ENCODE data around the gene AMN.

The AMN gene

GRCh38 chr14:102973706-102974285 lies 51.3 kb downstream of the AMN start:
- Histone ChIP-seq H3K4me1 (ENCODE audit: control insufficient read depth in 1 of 2, insufficient read depth in 2 of 2, low read length in 2 of 2) (no peaks in the 10 kb centered on the region), H3K27ac (ENCODE audit: low read length) (no peak overlapping the region), H3K27me3 (ENCODE audit: low read depth, low read length) (no peaks in the 10 kb centered on the region), H3K9me3 (ENCODE audit: control insufficient read depth in 1 of 2, low read length in 2 of 2) (no peaks in the 10 kb centered on the region), H3K36me3 (ENCODE audit: control insufficient read depth in 1 of 2, insufficient read depth in 2 of 2, low read length in 2 of 2) (peaks cover 71 to 94% of the 10 kb centered on the region in 2 donors), H3K4me3 (ENCODE audit: low read depth in 1 of 2, low read length in 2 of 2) (no peak overlapping the region)

GRCh38 chr14:102975662-102976061 lies 53.2 kb downstream of the AMN start:
- Histone ChIP-seq H3K9me3 (ENCODE audit: control insufficient read depth in 1 of 2, low read length in 2 of 2) (no peaks in the 10 kb centered on the region), H3K27me3 (ENCODE audit: low read depth, low read length) (no peaks in the 10 kb centered on the region), H3K36me3 (ENCODE audit: control insufficient read depth in 1 of 2, insufficient read depth in 2 of 2, low read length in 2 of 2) (peaks cover 66 to 94% of the 10 kb centered on the region in 2 donors), H3K27ac (ENCODE audit: low read length) (no peak overlapping the region), H3K4me3 (ENCODE audit: low read depth in 1 of 2, low read length in 2 of 2) (no peak overlapping the region), H3K4me1 (ENCODE audit: control insufficient read depth in 1 of 2, insufficient read depth in 2 of 2, low read length in 2 of 2) (no peaks in the 10 kb centered on the region)

DNA sequence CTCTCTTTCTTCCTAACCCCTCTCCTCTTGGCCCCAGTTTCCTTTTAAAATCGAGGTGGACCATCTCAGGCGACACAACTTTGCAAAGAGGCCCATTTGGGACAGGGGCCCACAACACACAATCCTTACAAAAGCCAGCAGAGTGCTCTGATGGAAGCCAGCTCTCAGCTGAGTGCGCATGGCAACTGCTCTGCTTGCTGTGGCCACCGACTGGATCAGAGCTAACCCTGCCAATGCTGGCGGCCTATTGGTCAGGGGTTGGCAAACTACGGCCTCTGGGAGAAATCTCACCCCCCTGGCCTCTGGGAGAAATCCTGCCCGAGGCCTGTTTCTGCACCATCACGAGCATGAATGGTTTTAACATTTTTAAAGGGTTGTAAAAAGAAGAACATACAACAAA lies 55.0 kb downstream of the AMN start:
- peaks cover 63 to 95% of the 10 kb centered on the region in 2 donors for H3K36me3 ChIP-seq (ENCODE audit: control insufficient read depth in 1 of 2, insufficient read depth in 2 of 2, low read length in 2 of 2)

GRCh38 chr14:102979406-102979805 lies 56.9 kb downstream of the AMN start:
- H3K4me1 ChIP-seq (ENCODE audit: control insufficient read depth in 1 of 2, insufficient read depth in 2 of 2, low read length in 2 of 2): no peaks in the 10 kb centered on the region
- no peaks in the 10 kb centered on the region for H3K27me3 ChIP-seq (ENCODE audit: low read depth, low read length)
- no peak overlapping the region for H3K4me3 ChIP-seq (ENCODE audit: low read depth in 1 of 2, low read length in 2 of 2)
- no peaks in the 10 kb centered on the region for H3K9me3 ChIP-seq (ENCODE audit: control insufficient read depth in 1 of 2, low read length in 2 of 2)
- peaks cover 59 to 93% of the 10 kb centered on the region in 2 donors for H3K36me3 ChIP-seq (ENCODE audit: control insufficient read depth in 1 of 2, insufficient read depth in 2 of 2, low read length in 2 of 2)
- no peak overlapping the region for H3K27ac ChIP-seq (ENCODE audit: low read length)

More for the DNA sequence above, 55.0 kb downstream of the AMN start:
- H3K4me3 ChIP-seq (ENCODE audit: low read depth in 1 of 2, low read length in 2 of 2): no peak overlapping the region
- no peak overlapping the region for H3K27ac ChIP-seq (ENCODE audit: low read length)
- H3K9me3 ChIP-seq (ENCODE audit: control insufficient read depth in 1 of 2, low read length in 2 of 2): no peaks in the 10 kb centered on the region
- no peaks in the 10 kb centered on the region for H3K4me1 ChIP-seq (ENCODE audit: control insufficient read depth in 1 of 2, insufficient read depth in 2 of 2, low read length in 2 of 2)
- no peaks in the 10 kb centered on the region for H3K27me3 ChIP-seq (ENCODE audit: low read depth, low read length)

- Histone ChIP-seq H3K36me3 (ENCODE audit: control insufficient read depth in 1 of 2, insufficient read depth in 2 of 2, low read length in 2 of 2) (peaks cover 67 to 95% of the 10 kb centered on the region in 2 donors), H3K4me3 (ENCODE audit: low read depth in 1 of 2, low read length in 2 of 2) (no peak overlapping the region), H3K9me3 (ENCODE audit: control insufficient read depth in 1 of 2, low read length in 2 of 2) (no peaks in the 10 kb centered on the region), H3K27ac (ENCODE audit: low read length) (no peak overlapping the region), H3K4me1 (ENCODE audit: control insufficient read depth in 1 of 2, insufficient read depth in 2 of 2, low read length in 2 of 2) (no peaks in the 10 kb centered on the region), H3K27me3 (ENCODE audit: low read depth, low read length) (no peaks in the 10 kb centered on the region)
Observed at GRCh38 chr14:102980409-102980810, 57.9 kb downstream of the AMN start.
